ENCODE measurements around the gene CNEP1R1.

CNEP1R1 gene

GRCh38 chr16:50046853-50047252 is 21.8 kb downstream of the CNEP1R1 start:
- TF ChIP-seq CTCF (IDR thresholded peaks at IDR 0.05; ENCODE audit: borderline replicate concordance, control extremely low read depth, extremely low read depth, insufficient read depth, missing control alignments) = no peak
- in situ Hi-C loops (cut with MboI; ENCODE audit: low sequenced_read_pairs, unreplicated experiment) = no loop called here
- no peak for DNase-seq (ENCODE audit: low spot score)

- no peak for DNase-seq (ENCODE audit: low spot score)
- in situ Hi-C loops (cut with MboI; ENCODE audit: low sequenced_read_pairs, unreplicated experiment) = no loop called here
- no peak for TF ChIP-seq CTCF (IDR thresholded peaks at IDR 0.05; ENCODE audit: borderline replicate concordance, control extremely low read depth, extremely low read depth, insufficient read depth, missing control alignments)
These were observed 22.8 kb downstream of the CNEP1R1 start for GRCh38 chr16:50047864-50048263.

- in situ Hi-C loops (cut with MboI; ENCODE audit: low sequenced_read_pairs, unreplicated experiment) = no loop called here
- DNase-seq (ENCODE audit: low spot score) = no peak
These were observed 25.8 kb downstream of the CNEP1R1 start for GRCh38 chr16:50050802-50051201.

GRCh38 chr16:50056226-50056625 is 31.2 kb downstream of the CNEP1R1 start:
- no peak for DNase-seq (ENCODE audit: low spot score)
- in situ Hi-C loops (cut with MboI; ENCODE audit: low sequenced_read_pairs, unreplicated experiment) = no loop called here
- no peak for TF ChIP-seq CTCF (IDR thresholded peaks at IDR 0.05; ENCODE audit: borderline replicate concordance, control extremely low read depth, extremely low read depth, insufficient read depth, missing control alignments)

More at GRCh38 chr16:50050802-50051201, 25.8 kb downstream of the CNEP1R1 start:
- TF ChIP-seq CTCF (IDR thresholded peaks at IDR 0.05; ENCODE audit: borderline replicate concordance, control extremely low read depth, extremely low read depth, insufficient read depth, missing control alignments) = no peak

GRCh38 chr16:50058091-50058771 is 33.2 kb downstream of the CNEP1R1 start:
- no peak for DNase-seq (ENCODE audit: low spot score)
- TF ChIP-seq CTCF (IDR thresholded peaks at IDR 0.05; ENCODE audit: borderline replicate concordance, control extremely low read depth, extremely low read depth, insufficient read depth, missing control alignments) = no peak
- in situ Hi-C loops (cut with MboI; ENCODE audit: low sequenced_read_pairs, unreplicated experiment) = no loop called here

GRCh38 chr16:50059111-50059510 is 34.1 kb downstream of the CNEP1R1 start:
- no peak for TF ChIP-seq CTCF (IDR thresholded peaks at IDR 0.05; ENCODE audit: borderline replicate concordance, control extremely low read depth, extremely low read depth, insufficient read depth, missing control alignments)
- no peak for DNase-seq (ENCODE audit: low spot score)
- in situ Hi-C loops (cut with MboI; ENCODE audit: low sequenced_read_pairs, unreplicated experiment) = no loop called here
